Smooth muscle cell (in vitro differentiated cells): ENCODE measurements around the gene SUPT3H. TPM values are rescaled to one million over a fixed set of nuclear protein-coding genes. Genes with fewer than 3 reads are reported as not detected.

Experiments used
- DNase-seq: peaks from one replicate; lab custom pipeline; 2025; ENCODE audit not compliant: unreplicated experiment; lab: John Stamatoyannopoulos, UW
- H2AFZ ChIP-seq: fragments of 200-600 bp; sonication (generic); 2 replicates; pipeline ENCODE4 v1.6.0; 2016; ENCODE audit warnings: antibody characterized with exemption, low read depth, mild to moderate bottlenecking
- H3F3A ChIP-seq: fragments of 200-600 bp; sonication (generic); 2 replicates; pipeline ENCODE4 v1.6.0; 2017; ENCODE audit warnings: antibody characterized with exemption, low read depth
- H3K27ac ChIP-seq: fragments of 200-600 bp; sonication (generic); 2 replicates; pipeline ENCODE4 v1.5.1; 2016; ENCODE audit warnings: low read depth, mild to moderate bottlenecking
- H3K27me3 ChIP-seq: fragments of 200-600 bp; sonication (generic); 2 replicates; pipeline ENCODE4 v1.6.1; 2016; ENCODE audit warnings: low read depth, mild to moderate bottlenecking
- H3K36me3 ChIP-seq: fragments of 200-600 bp; sonication (generic); 2 replicates; pipeline ENCODE4 v1.5.1; 2016; ENCODE audit warnings: low read depth
- H3K4me1 ChIP-seq: fragments of 200-600 bp; sonication (generic); 2 replicates; pipeline ENCODE4 v1.5.1; 2016; ENCODE audit warnings: low read depth
- H3K4me2 ChIP-seq: fragments of 200-600 bp; sonication (generic); 2 replicates; pipeline ENCODE4 v1.6.0; 2016; ENCODE audit warnings: mild to moderate bottlenecking
- H3K4me3 ChIP-seq: fragments of 200-600 bp; sonication (generic); 2 replicates; pipeline ENCODE4 v1.5.1; 2016; ENCODE audit warnings: mild to moderate bottlenecking
- H3K79me2 ChIP-seq: fragments of 200-600 bp; sonication (generic); 2 replicates; pipeline ENCODE4 v1.6.0; 2016; ENCODE audit warnings: low read depth, mild to moderate bottlenecking
- H3K9ac ChIP-seq: fragments of 200-600 bp; sonication (generic); 2 replicates; pipeline ENCODE4 v1.6.0; 2016; ENCODE audit warnings: low read depth
- H3K9me3 ChIP-seq: fragments of 200-600 bp; sonication (generic); replicated peaks from 2 replicates; pipeline ENCODE4 v1.5.1; 2016; ENCODE audit warnings: low read depth
- H4K20me1 ChIP-seq: fragments of 200-600 bp; sonication (generic); 2 replicates; pipeline ENCODE4 v1.6.0; 2016; ENCODE audit warnings: low read depth
- WGBS: methylation state at CpG from one replicate; pipeline ENCODE4 v1.1.7; 2016; ENCODE audit warnings: low lambda C conversion rate; 5-methylcytosine and 5-hydroxymethylcytosine counted together
- polyA plus RNA-seq: library from polyadenylated mRNA; unstranded; fragments of >200 nt; fragmentation: Nextera tagmentation; extraction: Ambion mirVana; gene quantifications from 2 replicates; pipeline ENCODE4 v1.2.1, GENCODE V29; 2016
- total RNA-seq: library from RNA; depleted of rRNA; stranded (reverse); fragments of >200 nt; gene quantifications from 2 replicates; pipeline ENCODE4 v1.2.3, GENCODE V29; 2014
- TF ChIP-seq, protein P1 (sequence below): fragments of 200-600 bp; sonication (generic); IDR thresholded peaks from 2 replicates; pipeline ENCODE4 v1.5.1; 2017; ENCODE audit warnings: borderline replicate concordance, mild to moderate bottlenecking, antibody characterized with exemption; ENCODE audit not compliant: insufficient read depth, poor library complexity, severe bottlenecking

SUPT3H gene
- total and polyA plus RNA-seq, 2 experiments from 2014 or later: 19.4 to 22.9 TPM

DNA sequence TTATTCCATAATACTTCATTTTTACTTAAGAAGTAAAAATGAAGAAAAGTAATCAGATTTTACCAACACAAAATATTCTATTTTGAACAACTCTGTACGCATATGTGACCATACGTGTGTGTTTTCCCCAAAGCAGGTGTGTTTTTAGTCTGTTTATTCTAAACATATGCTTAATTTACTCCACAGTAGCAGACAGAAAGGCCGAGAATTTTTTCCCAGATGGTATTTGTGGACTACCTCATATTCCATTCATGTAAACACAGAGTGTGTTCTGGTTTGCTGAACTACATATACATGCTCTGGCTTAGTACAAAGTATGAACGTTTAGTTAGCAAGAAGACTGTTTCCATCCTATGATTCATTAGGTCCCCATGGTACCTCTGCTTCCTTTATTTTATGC, 282.9 kb downstream of the SUPT3H start:
- Histone ChIP-seq H3K4me3 (no peak overlapping the region), H3K27me3 (no peaks in the 10 kb centered on the region), H2AFZ (no peak overlapping the region), H3K9me3 (no peaks in the 10 kb centered on the region), H3K27ac (no peak overlapping the region), H4K20me1 (no peaks in the 10 kb centered on the region), H3K4me2 (no peak overlapping the region), H3K36me3 (no peaks in the 10 kb centered on the region), H3F3A (no peaks in the 10 kb centered on the region), H3K9ac (no peak overlapping the region), H3K4me1 (no peaks in the 10 kb centered on the region), H3K79me2 (no peaks in the 10 kb centered on the region)
- TF ChIP-seq, protein P1, sequence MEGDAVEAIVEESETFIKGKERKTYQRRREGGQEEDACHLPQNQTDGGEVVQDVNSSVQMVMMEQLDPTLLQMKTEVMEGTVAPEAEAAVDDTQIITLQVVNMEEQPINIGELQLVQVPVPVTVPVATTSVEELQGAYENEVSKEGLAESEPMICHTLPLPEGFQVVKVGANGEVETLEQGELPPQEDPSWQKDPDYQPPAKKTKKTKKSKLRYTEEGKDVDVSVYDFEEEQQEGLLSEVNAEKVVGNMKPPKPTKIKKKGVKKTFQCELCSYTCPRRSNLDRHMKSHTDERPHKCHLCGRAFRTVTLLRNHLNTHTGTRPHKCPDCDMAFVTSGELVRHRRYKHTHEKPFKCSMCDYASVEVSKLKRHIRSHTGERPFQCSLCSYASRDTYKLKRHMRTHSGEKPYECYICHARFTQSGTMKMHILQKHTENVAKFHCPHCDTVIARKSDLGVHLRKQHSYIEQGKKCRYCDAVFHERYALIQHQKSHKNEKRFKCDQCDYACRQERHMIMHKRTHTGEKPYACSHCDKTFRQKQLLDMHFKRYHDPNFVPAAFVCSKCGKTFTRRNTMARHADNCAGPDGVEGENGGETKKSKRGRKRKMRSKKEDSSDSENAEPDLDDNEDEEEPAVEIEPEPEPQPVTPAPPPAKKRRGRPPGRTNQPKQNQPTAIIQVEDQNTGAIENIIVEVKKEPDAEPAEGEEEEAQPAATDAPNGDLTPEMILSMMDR: no peak
- whole genome bisulfite sequencing: 75% methylated on average over 4 of the region's 4 CpGs
- no peak for DNase-seq

DNA sequence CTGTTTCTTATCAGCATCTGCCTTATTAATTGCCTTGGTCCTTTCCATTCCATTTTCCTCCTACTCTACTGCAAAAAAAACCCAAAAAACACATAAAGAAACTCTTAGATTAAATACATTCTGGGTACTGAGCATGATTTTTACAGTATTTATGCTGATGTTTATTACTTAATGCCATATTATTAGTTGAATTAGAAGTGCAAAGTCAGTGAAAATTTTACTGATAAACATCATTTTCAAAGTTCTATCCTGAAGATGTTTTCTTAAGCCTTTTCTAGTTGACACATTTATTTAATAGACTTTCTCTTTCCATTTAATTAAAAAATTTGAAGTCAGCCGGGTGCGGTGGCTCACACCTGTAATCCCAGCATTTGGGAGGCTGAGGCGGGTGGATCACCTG, 285.6 kb downstream of the SUPT3H start:
- no peaks in the 10 kb centered on the region for H3K27me3 ChIP-seq
- TF ChIP-seq, protein P1: no peak
- no peaks in the 10 kb centered on the region for H4K20me1 ChIP-seq
- no peak for DNase-seq
- H3K9ac ChIP-seq: no peak overlapping the region
- H3K4me2 ChIP-seq: no peak overlapping the region
- no peaks in the 10 kb centered on the region for H3K4me1 ChIP-seq
- no peaks in the 10 kb centered on the region for H3F3A ChIP-seq
- no peaks in the 10 kb centered on the region for H3K9me3 ChIP-seq
- 98% methylated on average over 3 of the region's 3 CpGs for WGBS
- no peak overlapping the region for H3K27ac ChIP-seq
- no peaks in the 10 kb centered on the region for H3K36me3 ChIP-seq
- no peaks in the 10 kb centered on the region for H3K79me2 ChIP-seq
- H3K4me3 ChIP-seq: no peak overlapping the region
- H2AFZ ChIP-seq: no peak overlapping the region

DNA sequence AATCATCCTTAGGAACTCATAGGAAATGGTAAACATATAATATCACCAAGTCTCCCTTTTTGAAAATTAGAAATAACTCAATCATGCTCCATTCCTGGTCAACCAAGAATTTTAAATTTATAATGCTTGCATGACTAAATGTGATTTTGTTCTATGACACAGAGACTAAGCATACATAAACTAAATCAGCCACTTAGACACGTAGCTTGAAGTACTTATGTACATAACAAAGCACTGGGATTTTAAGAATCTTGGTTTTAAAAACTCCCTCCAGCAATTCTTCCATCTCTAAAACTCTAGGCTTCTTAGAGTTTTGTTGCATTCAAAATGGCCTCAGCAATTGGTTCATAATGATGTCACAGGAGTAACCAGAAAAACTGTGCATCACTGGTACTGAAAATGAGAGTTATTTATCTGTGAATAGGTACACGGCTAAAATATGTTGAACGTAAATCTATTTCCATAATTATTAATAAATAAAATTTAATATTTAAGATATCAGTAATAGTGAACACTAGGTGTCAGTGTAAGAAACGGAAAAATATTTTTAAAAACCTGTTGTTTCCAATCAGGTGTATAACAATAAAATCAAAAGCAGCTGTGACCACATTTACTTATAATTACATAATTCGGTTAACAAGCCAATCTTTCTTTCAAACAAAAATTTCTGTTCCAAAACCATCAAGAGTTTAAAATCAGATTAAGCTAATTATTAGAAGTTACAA, 291.2 kb downstream of the SUPT3H start:
- Histone ChIP-seq H3F3A (no peaks in the 10 kb centered on the region), H3K4me1 (no peaks in the 10 kb centered on the region), H3K9ac (no peak overlapping the region), H2AFZ (no peak overlapping the region), H3K4me3 (no peak overlapping the region), H3K9me3 (no peaks in the 10 kb centered on the region), H3K27me3 (no peaks in the 10 kb centered on the region), H3K79me2 (no peaks in the 10 kb centered on the region), H3K4me2 (no peak overlapping the region), H4K20me1 (no peaks in the 10 kb centered on the region), H3K36me3 (no peaks in the 10 kb centered on the region), H3K27ac (no peak overlapping the region)
- TF ChIP-seq, protein P1: peak; percentile 31
- DNase-seq: no peak
- 96% methylated on average over 5 of the region's 5 CpGs for WGBS

DNA sequence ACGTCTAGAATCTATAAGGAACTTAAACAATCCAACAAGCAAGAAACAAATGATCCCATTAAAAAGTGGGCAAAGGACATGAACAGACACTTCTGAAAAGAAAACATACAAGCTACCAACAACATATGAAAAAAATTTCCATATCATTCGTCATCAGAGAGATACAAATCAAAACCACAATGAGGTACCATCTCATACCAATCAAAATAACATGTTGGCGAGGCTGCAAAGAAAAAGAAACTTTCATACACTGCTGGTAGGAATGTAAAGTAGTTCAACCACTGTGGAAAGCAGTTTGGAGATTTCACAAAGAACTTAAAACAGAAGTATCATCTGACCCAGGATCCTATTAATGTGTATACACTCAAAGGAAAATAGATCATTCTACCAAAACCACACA, 293.5 kb downstream of the SUPT3H start:
- Histone ChIP-seq H3F3A (no peaks in the 10 kb centered on the region), H3K9me3 (no peaks in the 10 kb centered on the region), H3K36me3 (peaks cover 5% of the 10 kb centered on the region), H2AFZ (no peak overlapping the region), H3K9ac (no peak overlapping the region), H3K4me2 (no peak overlapping the region), H3K4me3 (no peak overlapping the region), H3K27me3 (no peaks in the 10 kb centered on the region), H3K79me2 (no peaks in the 10 kb centered on the region), H3K27ac (no peak overlapping the region), H4K20me1 (no peaks in the 10 kb centered on the region), H3K4me1 (no peaks in the 10 kb centered on the region)
- TF ChIP-seq, protein P1: no peak
- no peak for DNase-seq
- 93% methylated on average over 3 of the region's 3 CpGs for WGBS
